Erythroblast (primary cell): ENCODE measurements around the gene BCO2.

Source experiments
- GATA1 ChIP-seq: IDR thresholded peaks from 2 replicates; pipeline ENCODE4 v1.6.1; 2011; ENCODE audit warnings: low read depth, mild to moderate bottlenecking, control low read depth, low read length, moderate library complexity
- POLR2A ChIP-seq: IDR thresholded peaks from 2 replicates; pipeline ENCODE4 v1.6.1; 2011; ENCODE audit warnings: mild to moderate bottlenecking, low read length

DNA sequence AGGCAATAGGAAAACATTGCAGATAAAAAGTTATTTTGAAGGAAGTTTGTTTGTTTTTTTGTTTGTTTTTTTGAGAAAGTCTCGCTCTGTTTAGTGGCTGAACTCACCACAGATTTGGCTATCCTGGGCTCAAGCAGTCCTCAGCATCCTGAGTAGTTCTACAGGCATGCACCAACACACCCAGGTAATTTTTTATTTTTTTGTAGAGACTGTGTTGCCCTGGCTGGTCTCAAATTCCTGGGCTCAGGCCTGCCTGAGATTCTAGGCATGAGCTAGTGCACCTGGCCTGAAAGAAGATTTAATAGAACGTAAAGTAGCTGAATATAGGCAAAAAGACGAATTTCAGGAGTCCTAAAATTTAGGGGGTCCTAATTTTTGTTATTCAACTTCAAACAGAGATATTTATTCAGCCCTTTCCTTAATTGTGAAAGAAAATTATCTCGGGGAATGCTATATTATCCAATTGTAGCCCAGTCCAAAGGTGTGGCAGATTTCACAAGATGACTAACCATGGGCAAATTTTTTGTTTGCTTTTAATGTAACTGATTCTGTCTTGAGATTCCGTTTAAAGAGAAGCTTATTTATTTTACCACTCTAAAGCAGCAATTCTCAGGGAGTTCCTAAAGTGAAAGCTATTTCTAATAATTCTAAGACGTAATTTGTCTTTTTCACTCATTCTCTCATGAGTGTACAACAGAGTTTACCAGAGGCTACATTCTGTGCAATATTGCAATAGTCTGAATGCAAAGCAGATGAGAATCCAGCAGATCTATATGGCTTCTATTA lies 12.4 kb upstream of the BCO2 start:
- no peak for TF ChIP-seq POLR2A
- no peak for TF ChIP-seq GATA1
